Esophagus squamous epithelium (tissue), 4 donors: ENCODE measurements around the gene CCL23.

Experiments used
- POLR2A ChIP-seq, 4 donors: fragments of 450-650 bp; IDR thresholded peaks; one replicate each; pipeline ENCODE4 v1.6.1; 2017; ENCODE audit warnings: antibody characterized with exemption in 4 of 4, mild to moderate bottlenecking in 4 of 4, moderate library complexity in 3 of 4
- TF ChIP-seq, protein P1 (sequence below), 6 experiments: fragments of 450-650 bp in 4 of 6; fragments of 200-600 bp in 2 of 6; sonication (generic) in 2 of 6; IDR thresholded peaks; one replicate each; pipeline ENCODE4 v1.5.1; 2016 to 2019; ENCODE audit warnings: antibody characterized with exemption in 6 of 6, mild to moderate bottlenecking in 4 of 6, moderate library complexity in 4 of 6

DNA sequence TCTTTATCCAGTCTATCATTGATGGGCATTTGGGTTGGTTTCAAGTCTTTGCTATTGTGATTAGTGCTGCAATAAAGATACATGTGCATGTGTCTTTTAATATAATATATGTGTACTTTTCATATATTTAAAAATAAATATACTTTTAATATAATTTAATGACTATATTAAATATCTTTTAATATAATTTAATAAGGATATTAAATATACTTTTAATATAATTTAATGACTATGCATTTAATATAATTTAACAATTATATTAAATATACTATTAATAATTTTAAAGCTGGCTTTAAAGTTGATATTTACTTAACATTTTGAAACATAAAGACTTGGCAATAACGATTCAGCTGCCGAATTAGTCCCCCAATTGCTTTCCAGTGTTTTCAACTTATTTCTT, 1.2 kb downstream of the CCL23 start:
- TF ChIP-seq POLR2A (IDR thresholded peaks at IDR 0.05): no peak
- TF ChIP-seq, protein P1, sequence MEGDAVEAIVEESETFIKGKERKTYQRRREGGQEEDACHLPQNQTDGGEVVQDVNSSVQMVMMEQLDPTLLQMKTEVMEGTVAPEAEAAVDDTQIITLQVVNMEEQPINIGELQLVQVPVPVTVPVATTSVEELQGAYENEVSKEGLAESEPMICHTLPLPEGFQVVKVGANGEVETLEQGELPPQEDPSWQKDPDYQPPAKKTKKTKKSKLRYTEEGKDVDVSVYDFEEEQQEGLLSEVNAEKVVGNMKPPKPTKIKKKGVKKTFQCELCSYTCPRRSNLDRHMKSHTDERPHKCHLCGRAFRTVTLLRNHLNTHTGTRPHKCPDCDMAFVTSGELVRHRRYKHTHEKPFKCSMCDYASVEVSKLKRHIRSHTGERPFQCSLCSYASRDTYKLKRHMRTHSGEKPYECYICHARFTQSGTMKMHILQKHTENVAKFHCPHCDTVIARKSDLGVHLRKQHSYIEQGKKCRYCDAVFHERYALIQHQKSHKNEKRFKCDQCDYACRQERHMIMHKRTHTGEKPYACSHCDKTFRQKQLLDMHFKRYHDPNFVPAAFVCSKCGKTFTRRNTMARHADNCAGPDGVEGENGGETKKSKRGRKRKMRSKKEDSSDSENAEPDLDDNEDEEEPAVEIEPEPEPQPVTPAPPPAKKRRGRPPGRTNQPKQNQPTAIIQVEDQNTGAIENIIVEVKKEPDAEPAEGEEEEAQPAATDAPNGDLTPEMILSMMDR (IDR thresholded peaks at IDR 0.05): no peak
